ENCODE data around the gene CMTM4.

DNA sequence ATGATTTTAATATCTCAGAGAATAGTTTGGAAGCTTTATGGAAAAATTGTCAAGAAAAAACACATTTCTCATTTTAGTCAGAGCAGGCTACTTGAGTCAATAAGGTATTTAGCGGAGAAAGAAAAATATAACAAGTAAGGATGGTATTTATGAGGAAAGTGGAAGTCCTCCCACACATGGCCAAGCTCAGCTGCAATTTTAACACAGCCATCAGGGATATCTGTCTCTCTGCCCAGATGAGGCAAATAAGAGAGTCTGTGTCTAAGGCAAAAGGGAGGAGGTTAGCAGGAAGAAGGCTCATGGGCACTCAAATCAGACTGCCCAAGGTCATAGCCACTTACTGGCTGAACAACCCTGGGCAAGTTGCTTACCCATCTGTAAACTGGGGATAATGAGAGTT is 122.5 kb downstream of the CMTM4 start:
- TF ChIP-seq PATZ1 (CRISPR knock-in tag; IDR thresholded peaks at IDR 0.05; ENCODE audit: borderline replicate concordance) (no peak), ZNF565 (CRISPR knock-in tag; conservative IDR thresholded peaks at IDR 0.05; ENCODE audit: low read depth) (no peak), TCF4 (CRISPR knock-in tag; IDR thresholded peaks at IDR 0.05; ENCODE audit: borderline replicate concordance) (no peak)
